HepG2 (cell line): Measurements from ENCODE around the gene C2orf49. TPM values are rescaled to one million over a fixed set of nuclear protein-coding genes. Genes with fewer than 3 reads are reported as not detected.
A peak's percentile ranks its signal among the peaks of the same experiment; 100 is the strongest.

Experiments
- CEBPG ChIP-seq: IDR thresholded peaks from 2 replicates; pipeline ENCODE4 v1.6.1; 2016
- CSRNP1 ChIP-seq: sonication (generic); formaldehyde crosslinking; IDR thresholded peaks from 2 replicates; pipeline ENCODE4 v1.8.1; 2023; ENCODE audit warnings: mild to moderate bottlenecking, missing genetic modification reagents
- DMAP1 ChIP-seq: IDR thresholded peaks from 2 replicates; pipeline ENCODE4 v1.6.1; 2016
- GATA4 ChIP-seq: sonication (generic); IDR thresholded peaks from 2 replicates; pipeline ENCODE4 v1.6.1; 2016; ENCODE audit warnings: antibody characterized with exemption, low read depth, borderline replicate concordance
- HIC2 ChIP-seq: sonication (generic); formaldehyde crosslinking; IDR thresholded peaks from 2 replicates; pipeline ENCODE4 v1.9.0; 2022; ENCODE audit warnings: low read depth, missing genetic modification reagents
- KLF15 ChIP-seq: sonication (generic); formaldehyde crosslinking; IDR thresholded peaks from 2 replicates; pipeline ENCODE4 v1.8.1; 2023; ENCODE audit warnings: borderline replicate concordance, mild to moderate bottlenecking, inconsistent platforms, missing genetic modification reagents, mixed read lengths
- KLF16 ChIP-seq, 2 experiments: sonication (generic) in 1 of 2; formaldehyde crosslinking in 1 of 2; IDR thresholded peaks; 2 replicates each; pipeline versions ENCODE4 v1.6.1 to v1.8.0; 2016 to 2023; ENCODE audit warnings: missing genetic modification reagents in 2 of 2, missing compliant biosample characterization in 1 of 2
- MAF1 ChIP-seq: sonication (generic); formaldehyde crosslinking; IDR thresholded peaks from 2 replicates; pipeline ENCODE4 v1.5.0; 2020; ENCODE audit warnings: missing genetic modification reagents, borderline replicate concordance
- MED1 ChIP-seq: sonication (generic); formaldehyde crosslinking; IDR thresholded peaks from 2 replicates; pipeline ENCODE4 v1.4.0; 2020; ENCODE audit warnings: missing genetic modification reagents
- NR2C2 ChIP-seq: sonication (generic); formaldehyde crosslinking; IDR thresholded peaks from 2 replicates; pipeline ENCODE4 v1.4.0; 2020; ENCODE audit warnings: missing genetic modification reagents, mild to moderate bottlenecking, moderate library complexity, borderline replicate concordance
- PAWR ChIP-seq: sonication (generic); formaldehyde crosslinking; IDR thresholded peaks from 2 replicates; pipeline ENCODE4 v1.4.0; 2020; ENCODE audit warnings: missing genetic modification reagents, mild to moderate bottlenecking, borderline replicate concordance
- PBX3 ChIP-seq: sonication (generic); formaldehyde crosslinking; IDR thresholded peaks from 2 replicates; pipeline ENCODE4 v1.8.1; 2023; ENCODE audit warnings: missing genetic modification reagents, inconsistent platforms, borderline replicate concordance
- RARG ChIP-seq: sonication (generic); formaldehyde crosslinking; IDR thresholded peaks from 2 replicates; pipeline ENCODE4 v1.4.0; 2020; ENCODE audit warnings: low read depth, mild to moderate bottlenecking, missing genetic modification reagents
- RFX3 ChIP-seq: IDR thresholded peaks from 2 replicates; pipeline ENCODE4 v1.6.1; 2016; ENCODE audit warnings: missing biosample characterization, missing genetic modification reagents
- SP4 ChIP-seq: sonication (generic); formaldehyde crosslinking; IDR thresholded peaks from 2 replicates; pipeline ENCODE4 v1.8.1; 2023; ENCODE audit warnings: mild to moderate bottlenecking, missing genetic modification reagents
- TSC22D2 ChIP-seq: sonication (generic); formaldehyde crosslinking; IDR thresholded peaks from 2 replicates; pipeline ENCODE4 v1.5.1; 2020; ENCODE audit warnings: missing genetic modification reagents, mild to moderate bottlenecking, borderline replicate concordance
- ZNF205 ChIP-seq: IDR thresholded peaks from 2 replicates; pipeline ENCODE4 v1.6.1; 2018; ENCODE audit warnings: missing biosample characterization, missing genetic modification reagents
- ZNF207 ChIP-seq: fragments of 450-650 bp; IDR thresholded peaks from 2 replicates; pipeline ENCODE4 v1.6.1; 2016; ENCODE audit warnings: antibody characterized with exemption, borderline replicate concordance
- ZNF589 ChIP-seq: sonication (generic); formaldehyde crosslinking; conservative IDR thresholded peaks from 2 replicates; pipeline ENCODE4 v1.8.0; 2022; ENCODE audit warnings: mild to moderate bottlenecking, moderate library complexity, missing genetic modification reagents
- ZNF768 ChIP-seq: sonication (generic); formaldehyde crosslinking; IDR thresholded peaks from 2 replicates; pipeline ENCODE4 v1.4.0; 2020; ENCODE audit warnings: missing genetic modification reagents
- ZNF792 ChIP-seq: IDR thresholded peaks from 2 replicates; pipeline ENCODE4 v1.6.1; 2016
- ZNF850 ChIP-seq: sonication (generic); formaldehyde crosslinking; conservative IDR thresholded peaks from 2 replicates; pipeline ENCODE4 v1.9.0; 2021; ENCODE audit warnings: mild to moderate bottlenecking, missing genetic modification reagents
- polyA plus RNA-seq, 8 experiments: library from polyadenylated mRNA; depleted of rRNA in 3 of 8; stranded (reverse) in 7 of 8; unstranded in 1 of 8; fragments of >200 nt; fragmentation: Illumina TruSeq in 4 of 8; extraction: Trizol in 4 of 8; gene quantifications; 2 replicates each; pipeline versions ENCODE4 v1.2.1 to v1.2.3, GENCODE V29; 2011 to 2016; ENCODE audit warnings: low read depth in 4 of 8, missing spikeins in 1 of 8, mixed read lengths in 1 of 8; ENCODE audit not compliant: insufficient read depth in 1 of 8
- total RNA-seq, 5 experiments: library from RNA; depleted of rRNA; stranded (reverse); fragments of >200 nt; fragmentation: Illumina TruSeq; extraction: Trizol; gene quantifications; 2 replicates each; pipeline ENCODE4 v1.2.3, GENCODE V29; 2016; ENCODE audit warnings: low read depth in 1 of 5
- TF ChIP-seq, protein P1 (sequence below): sonication (generic); formaldehyde crosslinking; IDR thresholded peaks from 2 replicates; pipeline ENCODE4 v1.4.0; 2020; ENCODE audit warnings: missing genetic modification reagents, borderline replicate concordance
- TF ChIP-seq, protein P2 (sequence below): sonication (generic); formaldehyde crosslinking; IDR thresholded peaks from 2 replicates; pipeline ENCODE4 v1.4.0; 2020; ENCODE audit warnings: low read depth, mild to moderate bottlenecking, missing genetic modification reagents

C2orf49 gene
- total and polyA plus RNA-seq, 2 of the 13 experiments (the other 11 are each of a cell fraction or from before 2014, with no cell fraction given), result 24.7 to 28.8 TPM

DNA sequence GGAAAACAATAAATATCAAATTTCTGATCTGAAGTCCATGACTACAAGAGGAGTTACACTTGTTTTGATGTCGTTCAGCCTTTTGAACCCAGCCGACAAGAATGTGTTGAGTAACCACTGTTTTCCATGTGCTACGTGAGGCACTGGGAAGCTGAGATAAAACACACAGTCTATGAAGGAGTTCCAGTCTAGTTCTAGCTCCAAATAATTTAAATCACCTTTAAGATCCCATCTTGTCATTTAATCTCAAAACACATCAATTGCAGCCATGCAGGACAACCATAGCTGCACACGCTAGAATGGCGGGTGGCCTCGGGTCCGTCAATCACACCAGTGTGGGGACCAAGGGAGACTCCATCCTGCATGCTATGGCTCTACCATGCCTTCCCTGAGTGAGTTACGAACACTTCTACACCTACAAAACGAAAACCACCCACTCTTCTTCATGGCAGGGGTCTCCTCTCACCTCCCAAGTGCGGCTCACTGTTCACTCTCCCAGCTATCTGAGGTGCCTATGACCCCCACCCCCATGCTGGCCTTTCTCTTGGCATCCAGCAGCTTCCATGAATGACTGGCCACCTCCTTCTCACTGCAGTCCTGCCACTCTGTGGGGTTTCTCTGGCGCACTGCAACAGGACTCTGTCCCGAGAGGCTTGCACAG, 57.7 kb downstream of the C2orf49 start (continued):
- TF ChIP-seq HIC2 (no peak), ZNF768 (CRISPR knock-in tag) (no peak), ZNF207 (no peak), KLF16 (CRISPR knock-in tag; IDR thresholded peaks at IDR 0.05) (0 out of 4 replicates have a peak, but pooled peaks of 1 of the 2 experiments have one; percentile 32), RARG (CRISPR knock-in tag) (no peak), RFX3 (CRISPR knock-in tag) (no peak), NR2C2 (CRISPR knock-in tag) (no peak), TSC22D2 (CRISPR knock-in tag) (no peak), GATA4 (peak; percentile 46; the same call in 1 of the 2 replicates), KLF15 (CRISPR knock-in tag) (no peak), ZNF205 (CRISPR knock-in tag) (no peak), MED1 (CRISPR knock-in tag) (peak; percentile 67), MAF1 (CRISPR knock-in tag) (no peak), PBX3 (CRISPR knock-in tag) (no peak), ZNF589 (CRISPR knock-in tag) (no peak), CSRNP1 (CRISPR knock-in tag) (0 out of 2 replicates have a peak, but pooled peaks have one; percentile 22), SP4 (CRISPR knock-in tag) (no peak), PAWR (CRISPR knock-in tag) (no peak), CEBPG (CRISPR knock-in tag) (peak; percentile 95), ZNF850 (CRISPR knock-in tag) (no peak), DMAP1 (CRISPR knock-in tag) (0 out of 2 replicates have a peak, but pooled peaks have one; percentile 21), ZNF792 (CRISPR knock-in tag) (0 out of 2 replicates have a peak, but pooled peaks have one; percentile 29)
- TF ChIP-seq, protein P1, sequence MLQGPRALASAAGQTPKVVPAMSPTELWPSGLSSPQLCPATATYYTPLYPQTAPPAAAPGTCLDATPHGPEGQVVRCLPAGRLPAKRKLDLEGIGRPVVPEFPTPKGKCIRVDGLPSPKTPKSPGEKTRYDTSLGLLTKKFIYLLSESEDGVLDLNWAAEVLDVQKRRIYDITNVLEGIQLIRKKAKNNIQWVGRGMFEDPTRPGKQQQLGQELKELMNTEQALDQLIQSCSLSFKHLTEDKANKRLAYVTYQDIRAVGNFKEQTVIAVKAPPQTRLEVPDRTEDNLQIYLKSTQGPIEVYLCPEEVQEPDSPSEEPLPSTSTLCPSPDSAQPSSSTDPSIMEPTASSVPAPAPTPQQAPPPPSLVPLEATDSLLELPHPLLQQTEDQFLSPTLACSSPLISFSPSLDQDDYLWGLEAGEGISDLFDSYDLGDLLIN (CRISPR knock-in tag), result no peak
- TF ChIP-seq, protein P2, sequence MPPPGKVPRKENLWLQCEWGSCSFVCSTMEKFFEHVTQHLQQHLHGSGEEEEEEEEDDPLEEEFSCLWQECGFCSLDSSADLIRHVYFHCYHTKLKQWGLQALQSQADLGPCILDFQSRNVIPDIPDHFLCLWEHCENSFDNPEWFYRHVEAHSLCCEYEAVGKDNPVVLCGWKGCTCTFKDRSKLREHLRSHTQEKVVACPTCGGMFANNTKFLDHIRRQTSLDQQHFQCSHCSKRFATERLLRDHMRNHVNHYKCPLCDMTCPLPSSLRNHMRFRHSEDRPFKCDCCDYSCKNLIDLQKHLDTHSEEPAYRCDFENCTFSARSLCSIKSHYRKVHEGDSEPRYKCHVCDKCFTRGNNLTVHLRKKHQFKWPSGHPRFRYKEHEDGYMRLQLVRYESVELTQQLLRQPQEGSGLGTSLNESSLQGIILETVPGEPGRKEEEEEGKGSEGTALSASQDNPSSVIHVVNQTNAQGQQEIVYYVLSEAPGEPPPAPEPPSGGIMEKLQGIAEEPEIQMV (CRISPR knock-in tag), result no peak
